AG10803 (cell line): Measurements from ENCODE around the gene RPS6KA4.
A peak's percentile ranks its signal among the peaks of the same experiment; 100 is the strongest.

Source experiments
- DNase-seq: peaks from one replicate; pipeline ENCODE4 v3.0.0; 2010; ENCODE audit warnings: low read depth
- H3K4me3 ChIP-seq: 2 replicates; pipeline ENCODE4 v1.5.1; 2011; ENCODE audit warnings: mild to moderate bottlenecking, low read length, control low read depth
- TF ChIP-seq, protein P1 (sequence below): conservative IDR thresholded peaks from 2 replicates; pipeline ENCODE4 v1.5.1; 2011; ENCODE audit warnings: mild to moderate bottlenecking, low read length, control low read depth, inconsistent platforms

Gene RPS6KA4

GRCh38 chr11:64316672-64317324 is 42.2 kb upstream of the RPS6KA4 start:
- TF ChIP-seq, protein P1, sequence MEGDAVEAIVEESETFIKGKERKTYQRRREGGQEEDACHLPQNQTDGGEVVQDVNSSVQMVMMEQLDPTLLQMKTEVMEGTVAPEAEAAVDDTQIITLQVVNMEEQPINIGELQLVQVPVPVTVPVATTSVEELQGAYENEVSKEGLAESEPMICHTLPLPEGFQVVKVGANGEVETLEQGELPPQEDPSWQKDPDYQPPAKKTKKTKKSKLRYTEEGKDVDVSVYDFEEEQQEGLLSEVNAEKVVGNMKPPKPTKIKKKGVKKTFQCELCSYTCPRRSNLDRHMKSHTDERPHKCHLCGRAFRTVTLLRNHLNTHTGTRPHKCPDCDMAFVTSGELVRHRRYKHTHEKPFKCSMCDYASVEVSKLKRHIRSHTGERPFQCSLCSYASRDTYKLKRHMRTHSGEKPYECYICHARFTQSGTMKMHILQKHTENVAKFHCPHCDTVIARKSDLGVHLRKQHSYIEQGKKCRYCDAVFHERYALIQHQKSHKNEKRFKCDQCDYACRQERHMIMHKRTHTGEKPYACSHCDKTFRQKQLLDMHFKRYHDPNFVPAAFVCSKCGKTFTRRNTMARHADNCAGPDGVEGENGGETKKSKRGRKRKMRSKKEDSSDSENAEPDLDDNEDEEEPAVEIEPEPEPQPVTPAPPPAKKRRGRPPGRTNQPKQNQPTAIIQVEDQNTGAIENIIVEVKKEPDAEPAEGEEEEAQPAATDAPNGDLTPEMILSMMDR: no peak
- peak overlapping the region; percentile 94 for H3K4me3 ChIP-seq
- no peak for DNase-seq

GRCh38 chr11:64317325-64317960 is 41.5 kb upstream of the RPS6KA4 start, which contains the start of gene TRMT112:
Gene TRMT112, minus strand, starts transcription at chr11:64317559. Its CDS starts 33 bp downstream, at chr11:64317526.
- peak within 1 kb of the TSS; percentile 94 for H3K4me3 ChIP-seq
- peak; percentile 96 for DNase-seq
- TF ChIP-seq, protein P1: no peak

DNA sequence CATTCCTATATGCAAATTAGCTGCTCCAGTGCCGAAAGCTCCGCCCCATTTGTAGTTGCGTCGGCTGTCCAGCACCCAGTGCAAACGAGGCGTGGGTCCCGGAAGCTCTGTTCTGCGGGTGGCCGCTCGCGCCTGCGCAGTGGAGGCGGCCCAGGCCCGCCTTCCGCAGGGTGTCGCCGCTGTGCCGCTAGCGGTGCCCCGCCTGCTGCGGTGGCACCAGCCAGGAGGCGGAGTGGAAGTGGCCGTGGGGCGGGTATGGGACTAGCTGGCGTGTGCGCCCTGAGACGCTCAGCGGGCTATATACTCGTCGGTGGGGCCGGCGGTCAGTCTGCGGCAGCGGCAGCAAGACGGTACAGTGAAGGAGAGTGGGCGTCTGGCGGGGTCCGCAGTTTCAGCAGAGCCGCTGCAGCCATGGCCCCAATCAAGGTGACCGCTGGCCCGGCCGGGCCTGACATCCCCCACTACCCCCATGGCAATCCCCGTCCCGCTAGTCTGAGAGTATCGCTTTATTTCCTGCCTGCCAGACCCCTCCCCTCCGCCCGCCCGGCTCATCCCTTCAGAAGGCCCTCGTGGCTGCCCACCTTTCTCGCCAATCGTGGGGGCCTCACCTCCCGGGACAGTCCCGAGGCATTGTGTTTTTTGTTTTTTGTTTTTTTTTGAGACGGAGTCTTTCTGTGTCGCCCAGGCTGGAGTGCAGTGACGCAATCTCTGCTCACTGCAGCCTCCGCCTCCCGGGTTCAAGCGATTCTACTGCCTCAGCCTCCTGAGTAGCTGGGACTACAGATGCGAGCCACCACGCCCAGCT is 40.8 kb upstream of the RPS6KA4 start, which contains the start of gene PRDX5:
Gene PRDX5 (plus strand): TSS at position 161 of the 805 bp plus-strand sequence. CDS start 95 bp downstream, at position 256.
- peak within 1 kb of the TSS; percentile 94 for H3K4me3 ChIP-seq
- peak; percentile 96 for DNase-seq
- TF ChIP-seq, protein P1: peak; percentile 31

DNA sequence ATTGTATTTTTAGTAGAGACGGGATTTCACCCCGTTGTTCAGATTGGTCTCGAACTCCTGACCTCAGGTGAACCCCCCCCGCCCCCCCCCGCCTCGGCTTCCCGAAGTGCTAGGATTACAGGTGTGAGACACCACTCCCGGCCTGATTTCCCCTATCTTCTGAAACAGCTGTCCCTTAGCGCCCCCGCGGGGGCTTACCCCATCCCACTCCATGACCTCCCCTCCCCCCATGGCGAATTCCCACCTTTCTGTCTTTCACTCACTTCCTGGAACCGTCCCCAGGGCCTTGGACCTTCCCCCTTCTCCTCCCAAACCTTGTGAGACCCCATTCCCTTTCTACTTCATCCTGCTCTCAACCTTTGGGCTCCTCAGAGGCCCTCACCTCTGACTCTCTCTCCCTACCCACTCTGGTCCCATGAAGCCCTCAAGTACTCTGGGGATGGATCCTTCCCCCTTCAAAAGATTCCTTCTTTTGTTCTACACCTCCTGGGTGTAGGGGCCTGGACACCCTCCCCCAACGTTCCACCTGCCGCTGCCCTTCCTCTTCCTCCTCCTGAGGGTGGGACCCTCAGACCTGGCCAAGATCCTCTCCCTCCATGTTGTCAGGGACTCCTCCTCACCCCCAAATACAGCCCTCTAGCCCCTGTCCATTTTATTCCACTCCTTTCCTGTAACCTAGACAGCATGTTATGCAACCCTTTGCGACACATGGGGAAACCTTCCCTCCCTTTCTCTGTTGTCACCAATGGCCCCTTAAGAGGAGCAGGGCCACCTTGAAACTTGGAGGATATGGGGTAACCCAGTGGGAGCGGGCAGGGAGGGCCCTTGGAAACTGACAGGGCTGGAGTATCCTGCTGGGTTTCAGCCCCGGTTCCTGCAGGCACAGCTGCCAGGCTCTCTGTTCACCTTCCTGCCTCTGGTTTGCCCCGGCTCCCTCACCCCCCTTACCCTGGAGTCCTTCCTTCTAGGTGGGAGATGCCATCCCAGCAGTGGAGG is 39.9 kb upstream of the RPS6KA4 start:
- H3K4me3 ChIP-seq: peak overlapping the region; percentile 94
- TF ChIP-seq, protein P1: no peak
- DNase-seq: peak; percentile 17

GRCh38 chr11:64320556-64320955 is 38.4 kb upstream of the RPS6KA4 start:
- no peak for DNase-seq

GRCh38 chr11:64321026-64321425 is 37.9 kb upstream of the RPS6KA4 start:
- no peak for DNase-seq
- TF ChIP-seq, protein P1: no peak
- H3K4me3 ChIP-seq: no peak overlapping the region

More at GRCh38 chr11:64320556-64320955, 38.4 kb upstream of the RPS6KA4 start:
- no peak overlapping the region for H3K4me3 ChIP-seq
- TF ChIP-seq, protein P1: no peak
